ENCODE results near the gene FAF2.

The FAF2 gene

GRCh38 chr5:176514244-176514950 lies 66.2 kb downstream of the FAF2 start:
- DNase-seq = no peak

DNA sequence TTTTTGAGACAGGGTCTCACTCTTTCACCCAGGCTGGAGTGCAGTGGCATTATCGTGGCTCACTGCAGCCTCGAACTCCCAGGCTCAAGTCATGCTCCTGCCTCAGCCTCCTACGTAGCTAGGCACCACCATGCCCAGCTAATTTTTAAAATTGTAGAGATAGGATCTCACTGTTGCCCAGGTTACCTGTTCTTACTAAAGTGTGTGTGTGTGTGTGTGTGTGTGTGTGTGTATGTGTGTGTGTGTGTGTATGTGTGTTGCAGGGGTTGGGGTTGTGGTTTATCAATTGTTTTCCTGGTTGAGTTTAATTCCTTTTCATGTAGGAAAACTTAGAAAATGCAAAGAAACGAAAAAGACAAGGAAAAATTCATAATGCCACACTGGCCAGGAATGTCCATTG lies 67.2 kb downstream of the FAF2 start:
- no peak for DNase-seq

- DNase-seq = no peak
Observed at GRCh38 chr5:176517053-176517661, 69.0 kb downstream of the FAF2 start.

DNA sequence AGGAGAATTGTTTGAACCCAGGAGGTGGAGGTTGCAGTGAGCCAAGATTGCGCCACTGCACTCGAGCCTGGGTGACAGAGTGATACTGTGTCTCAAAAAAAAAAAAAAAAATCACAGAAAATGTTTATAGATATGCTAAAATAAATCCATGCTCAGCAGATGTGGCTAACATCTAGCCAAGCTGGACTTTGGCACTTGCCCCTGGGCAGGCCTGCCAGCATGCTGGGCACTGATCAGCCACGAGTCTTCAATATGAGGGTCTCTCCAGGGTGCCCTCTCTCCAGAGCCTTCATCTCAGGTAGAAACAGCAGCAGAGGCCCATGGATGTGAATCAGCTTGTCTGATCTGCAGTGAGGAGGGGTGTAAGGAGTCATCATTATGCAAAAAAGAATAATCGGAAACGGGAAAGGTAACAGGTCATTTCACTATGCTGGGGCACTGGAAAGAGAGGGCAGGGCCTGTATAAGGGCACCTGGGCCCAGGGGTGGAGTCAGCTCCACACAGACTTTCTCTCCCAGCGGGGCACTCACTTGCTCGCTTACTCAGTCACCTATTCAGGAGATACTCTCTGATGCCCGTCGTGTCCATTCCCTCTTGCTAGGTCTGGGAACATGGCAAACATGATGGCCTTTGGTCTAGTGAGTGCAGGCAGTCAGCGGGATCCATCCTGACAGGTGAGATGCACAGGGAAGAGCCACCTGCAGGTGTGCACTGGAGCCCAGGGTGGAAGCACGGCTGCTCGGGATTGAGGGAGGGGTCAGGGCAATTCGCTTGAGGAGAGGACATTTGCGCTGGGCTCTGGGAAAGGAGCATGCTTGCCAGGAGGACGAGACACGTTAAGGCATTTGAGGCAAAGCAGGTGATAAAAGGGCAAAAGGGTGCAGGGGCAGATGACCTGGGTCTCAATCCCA lies 71.9 kb downstream of the FAF2 start:
- no peak for DNase-seq

DNA sequence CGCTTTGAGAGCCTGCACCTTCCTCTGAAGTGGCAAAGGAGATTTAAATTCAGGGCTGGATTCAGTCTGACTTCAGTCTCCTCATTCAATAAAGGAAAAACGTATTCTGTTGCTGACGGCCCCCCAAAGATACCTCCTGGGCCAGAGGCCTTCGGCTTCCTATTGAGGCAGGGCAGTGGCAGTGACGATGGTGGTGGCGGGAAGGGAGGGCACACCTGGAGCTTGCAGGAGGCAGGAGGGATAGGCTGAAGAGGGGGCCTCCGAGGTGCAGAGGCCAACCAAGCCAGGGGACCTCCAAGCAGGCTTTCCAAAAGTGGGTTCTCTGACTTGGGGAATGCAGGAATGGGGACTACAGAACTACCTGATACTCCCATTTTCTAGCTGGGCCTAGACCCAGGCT lies 73.1 kb downstream of the FAF2 start:
- no peak for DNase-seq

- no peak for DNase-seq
Observed at GRCh38 chr5:176521699-176522263, 73.6 kb downstream of the FAF2 start.

DNA sequence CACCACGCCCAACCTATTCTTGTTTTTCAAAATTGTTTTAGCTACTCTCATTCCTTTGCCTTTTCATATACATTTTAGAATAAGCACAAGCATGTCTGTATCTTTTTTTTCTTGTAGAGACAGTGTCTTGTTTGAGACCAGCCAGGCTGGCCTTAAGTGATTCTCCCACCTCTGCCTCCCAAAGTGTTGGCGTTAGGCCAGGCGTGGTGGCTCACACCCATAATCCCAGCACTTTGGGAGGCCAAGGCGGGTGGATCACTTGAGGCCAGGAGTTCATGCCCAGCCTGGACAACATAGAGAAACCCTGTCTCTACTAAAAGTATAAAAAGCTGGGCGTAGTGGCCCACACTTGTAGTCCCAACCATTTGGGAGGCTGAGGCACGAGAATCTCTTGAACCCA lies 76.0 kb downstream of the FAF2 start:
- DNase-seq = no peak

- no peak for DNase-seq
Observed at GRCh38 chr5:176524987-176525386, 76.8 kb downstream of the FAF2 start.

DNA sequence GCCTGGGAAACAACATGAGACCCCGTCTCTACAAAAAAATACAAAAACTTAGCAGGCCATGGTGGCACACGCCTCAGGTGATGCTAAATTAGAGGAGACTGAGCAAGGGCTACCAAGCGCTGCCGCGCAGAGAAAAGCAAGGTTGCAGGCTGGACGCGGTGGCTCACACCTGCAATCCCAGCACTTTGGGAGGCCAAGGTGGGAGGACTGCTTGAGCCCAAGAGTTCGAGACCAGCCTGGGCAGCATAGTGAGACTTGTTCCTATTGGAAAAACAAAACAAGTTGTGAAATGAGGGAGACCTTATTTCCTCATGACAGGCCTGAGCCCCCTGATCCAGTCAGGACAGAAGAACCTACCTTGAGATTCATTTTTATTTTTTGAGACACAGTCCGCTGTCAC lies 77.5 kb downstream of the FAF2 start:
- no peak for DNase-seq

DNA sequence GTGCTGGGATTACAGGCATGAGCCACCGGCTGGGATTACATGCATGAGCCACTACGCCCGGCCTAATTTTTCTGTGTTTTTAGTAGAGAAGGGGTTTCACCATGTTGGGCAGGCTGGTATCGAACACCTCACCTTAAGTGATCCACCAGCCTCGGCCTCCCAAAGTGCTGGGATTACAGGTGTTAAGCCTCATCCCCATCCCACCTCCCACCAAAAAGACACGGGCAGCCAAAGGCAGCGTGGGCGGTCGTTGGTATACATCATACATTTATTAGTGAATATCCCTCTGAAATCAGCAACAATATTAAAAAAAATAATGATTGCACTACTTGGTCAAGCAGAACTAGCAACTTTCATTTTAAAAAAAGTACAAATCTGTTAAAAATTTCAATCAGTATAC lies 78.3 kb downstream of the FAF2 start:
- no peak for DNase-seq

DNA sequence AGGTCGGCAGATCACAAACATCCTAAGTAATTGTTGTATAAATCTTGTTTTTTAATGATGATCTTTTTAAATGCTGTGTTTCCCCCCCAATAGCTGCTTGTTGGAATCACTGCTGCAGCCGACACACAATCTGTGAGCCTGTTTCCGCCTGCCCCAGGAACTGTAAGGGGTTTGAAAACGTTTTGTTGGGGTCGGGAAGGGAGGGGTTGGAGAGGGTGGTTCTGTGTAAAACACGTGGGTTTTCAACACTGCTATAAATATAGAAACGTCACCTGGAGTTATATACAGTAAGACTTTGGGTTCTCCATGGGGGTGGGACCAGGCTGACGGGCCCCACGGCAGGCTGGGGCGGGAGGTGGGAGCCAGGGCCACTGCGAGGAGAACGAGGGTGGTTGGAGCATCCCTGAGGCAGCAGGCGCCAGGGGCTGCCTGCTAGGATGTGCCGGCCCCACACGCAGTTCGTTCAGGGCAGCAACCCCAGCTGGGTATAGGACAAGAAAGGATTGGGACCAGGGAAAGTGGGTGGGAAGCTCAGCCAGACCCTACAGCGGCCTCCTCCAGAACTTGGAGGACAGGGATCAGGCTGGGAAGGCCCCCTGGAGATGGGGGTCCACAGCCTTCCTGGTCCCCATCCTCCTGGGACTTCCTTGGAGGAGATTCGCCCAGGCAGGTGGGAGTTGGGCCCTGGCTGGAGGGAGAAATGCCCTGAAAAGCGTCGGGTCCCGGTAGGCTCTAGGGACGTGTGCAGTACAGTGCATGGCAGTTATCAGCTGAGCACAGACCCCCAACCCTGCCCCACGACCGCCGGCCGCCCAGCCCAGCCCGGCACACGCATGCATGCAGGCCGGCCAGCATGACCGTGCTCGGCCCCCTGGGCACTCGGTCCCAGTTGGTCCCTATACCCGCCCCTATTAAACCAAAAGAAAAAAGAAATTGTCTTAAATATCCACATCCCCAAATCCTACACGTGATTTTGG lies 79.3 kb downstream of the FAF2 start:
- DNase-seq = no peak

- DNase-seq = no peak
Observed at GRCh38 chr5:176528301-176528700, 80.1 kb downstream of the FAF2 start.

DNA sequence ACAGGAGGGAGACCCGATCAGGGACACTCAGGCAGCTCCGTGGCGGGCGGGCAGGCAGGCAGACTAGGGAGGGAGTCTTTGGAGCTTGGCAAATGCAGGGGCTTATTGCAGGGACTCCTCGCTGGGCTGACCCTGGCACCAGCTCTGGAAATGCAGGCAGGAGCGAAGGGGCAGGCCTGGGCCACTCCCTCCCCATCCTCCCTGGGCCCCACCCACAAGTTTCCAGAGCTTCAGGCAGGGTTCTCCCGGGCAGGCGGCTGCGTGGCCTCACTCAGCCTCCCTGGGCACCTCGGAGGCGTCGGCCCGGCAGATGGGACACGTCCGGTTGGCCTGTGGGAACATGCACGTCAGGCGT lies 80.6 kb downstream of the FAF2 start:
- DNase-seq = no peak

GRCh38 chr5:176529116-176529740 lies 81.0 kb downstream of the FAF2 start:
- DNase-seq = no peak

DNA sequence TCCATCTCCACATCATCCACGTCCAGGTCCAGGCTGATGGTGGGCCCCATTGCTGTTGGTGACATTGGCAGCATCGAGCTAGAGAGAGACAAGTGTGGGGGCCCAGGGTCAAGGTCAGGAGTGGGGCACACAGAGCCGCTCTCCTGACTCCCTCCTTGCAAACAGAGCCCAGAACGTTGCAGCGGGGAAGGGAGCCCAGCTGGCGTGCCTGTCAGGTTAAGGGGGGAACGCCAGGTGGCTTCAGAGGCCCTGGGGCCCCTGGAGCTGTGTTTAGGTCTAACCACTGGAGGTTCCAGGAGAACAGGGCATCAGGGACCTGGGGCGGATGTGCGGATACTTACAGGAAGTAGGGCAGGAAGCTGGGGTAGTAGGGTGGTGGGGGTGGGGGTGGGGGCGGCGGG lies 81.6 kb downstream of the FAF2 start:
- no peak for DNase-seq

GRCh38 chr5:176530393-176530982 lies 82.3 kb downstream of the FAF2 start:
- DNase-seq = no peak

DNA sequence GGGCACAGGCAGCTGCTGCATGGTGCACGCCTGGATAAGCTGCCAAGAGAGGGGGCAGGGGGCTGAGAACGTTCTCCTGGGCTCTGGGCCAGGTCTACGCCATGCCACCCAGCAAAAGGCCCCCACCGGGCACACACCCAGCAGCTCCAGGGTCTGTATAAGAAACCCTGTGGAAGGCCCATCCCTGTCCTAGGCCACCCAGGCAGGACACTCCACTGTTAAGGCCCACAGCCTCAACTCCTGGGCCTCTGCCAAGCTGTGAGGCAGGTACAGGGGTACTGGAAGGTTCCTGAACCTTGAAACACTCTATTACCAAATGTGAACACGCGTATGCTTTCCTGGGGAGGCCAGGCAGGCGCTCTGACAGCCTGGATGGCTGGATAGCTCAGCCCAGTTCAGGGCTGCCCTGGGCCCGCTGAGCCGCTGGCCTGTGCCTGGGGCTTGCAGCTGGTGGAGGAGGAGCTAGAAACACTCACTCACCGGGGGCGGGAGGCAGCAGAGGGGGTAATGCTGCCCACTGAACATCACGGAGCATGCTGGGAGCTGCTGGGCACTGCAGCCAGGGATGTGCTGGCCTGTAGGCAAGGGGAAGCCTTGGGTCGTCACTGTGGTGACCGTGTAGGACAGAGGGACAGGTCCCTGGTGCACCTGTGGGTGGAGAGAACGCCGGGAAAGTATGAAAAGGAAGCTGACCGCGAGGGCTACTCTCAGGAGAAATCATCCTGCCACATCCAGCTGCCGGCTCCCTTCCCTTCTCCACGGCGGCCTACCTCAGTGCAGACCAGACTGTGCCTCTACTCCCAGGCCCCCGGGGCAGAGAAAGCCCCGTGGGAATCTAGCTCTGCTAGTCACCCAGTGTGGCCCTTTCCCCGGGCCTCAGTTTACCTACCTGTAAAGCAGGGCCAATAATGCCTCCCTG lies 83.1 kb downstream of the FAF2 start:
- no peak for DNase-seq

DNA sequence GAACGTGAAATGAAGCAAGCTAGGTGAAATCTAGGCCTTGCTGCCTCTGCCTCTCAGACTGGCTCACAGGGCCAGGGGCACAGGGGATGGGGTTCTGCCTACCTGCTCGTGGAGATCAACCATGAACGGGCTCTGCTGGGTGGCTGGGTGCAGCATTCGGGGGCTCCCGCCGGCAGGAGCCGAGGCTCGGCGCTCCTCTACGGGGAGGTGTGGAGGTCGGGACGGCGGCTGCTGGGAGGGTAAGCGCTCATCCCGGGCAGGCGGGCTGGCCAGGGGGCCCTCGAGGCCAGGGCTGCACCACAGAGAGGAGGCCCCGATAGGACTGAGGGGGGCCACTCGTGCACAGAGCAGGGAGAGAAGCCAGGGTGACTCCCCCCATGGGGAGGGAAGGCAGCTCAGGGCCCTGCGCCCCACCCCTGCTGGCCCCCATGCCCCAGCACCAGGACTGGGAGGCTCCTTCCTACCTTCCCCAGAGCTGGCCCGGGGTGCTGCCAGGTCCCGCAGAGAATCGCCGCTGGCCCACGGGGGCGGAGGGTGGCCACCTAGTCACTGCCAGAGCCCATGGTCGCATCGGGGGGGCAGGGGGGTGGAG lies 83.8 kb downstream of the FAF2 start:
- DNase-seq = no peak

- no peak for DNase-seq
Observed at GRCh38 chr5:176532795-176533194, 84.6 kb downstream of the FAF2 start.

DNA sequence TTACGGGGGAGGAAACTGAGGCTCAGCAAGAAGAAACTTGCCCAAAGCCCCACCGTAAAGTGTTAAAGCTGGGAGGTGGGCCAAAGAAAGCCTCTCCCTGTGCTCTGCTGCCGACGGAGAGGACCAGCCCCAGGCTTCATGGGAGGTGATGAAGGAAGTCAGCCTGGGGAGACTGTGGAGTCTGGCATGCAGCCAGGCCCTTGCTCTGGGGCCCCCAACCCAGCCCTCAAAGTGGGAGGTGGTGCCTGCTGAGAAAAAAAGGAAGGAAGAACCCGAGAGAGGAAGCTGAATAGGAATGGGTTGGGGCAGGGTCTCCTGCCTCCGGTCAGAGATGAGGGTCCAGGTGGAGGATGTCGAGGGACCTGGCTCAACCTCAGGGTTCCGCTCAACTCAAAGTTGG lies 85.2 kb downstream of the FAF2 start:
- no peak for DNase-seq
